Gastrocnemius medialis (tissue), 4 donors: ENCODE measurements around the gene TRIM24. TPM values are rescaled to one million over a fixed set of nuclear protein-coding genes. Genes with fewer than 3 reads are reported as not detected.
"Not testable (repeated sequence)": the region's sequence is repeated elsewhere in the genome, so short reads cannot be mapped to it uniquely, and the experiment has no call there.

ENCODE experiments used
- ATAC-seq, 2 donors: fragments of 150-250 bp; one replicate each; pipeline ENCODE4 v1.9.1; 2016
- DNase-seq, 2 donors: peaks; one replicate each; pipeline ENCODE4 v3.0.0-alpha.2; 2019
- H3K27ac ChIP-seq, 4 donors: fragments of 200-600 bp; sonication (generic); 1 replicate in 1 of 4; 2 replicates in 3 of 4; pipeline ENCODE4 v1.5.1; 2016 to 2018; ENCODE audit warnings: mild to moderate bottlenecking in 2 of 4, moderate library complexity in 1 of 4
- H3K27me3 ChIP-seq, 3 donors: fragments of 200-600 bp; sonication (generic) in 2 of 3; 1 replicate in 1 of 3; 2 replicates in 2 of 3; pipeline versions ENCODE4 v1.5.1 to v1.6.0; 2016 to 2019; ENCODE audit warnings: mild to moderate bottlenecking in 1 of 3, moderate library complexity in 1 of 3
- H3K36me3 ChIP-seq, 2 donors: fragments of 200-600 bp; sonication (generic) in 1 of 2; one replicate each; pipeline ENCODE4 v1.5.1; 2017 to 2018
- H3K4me1 ChIP-seq, 2 donors: fragments of 200-600 bp; sonication (generic) in 1 of 2; one replicate each; pipeline ENCODE4 v1.5.1; 2016 to 2017; ENCODE audit warnings: mild to moderate bottlenecking in 2 of 2
- H3K4me3 ChIP-seq, 4 donors: fragments of 200-600 bp; sonication (generic) in 3 of 4; 1 replicate in 1 of 4; 2 replicates in 3 of 4; pipeline ENCODE4 v1.5.1; 2016 to 2019; ENCODE audit warnings: mild to moderate bottlenecking in 2 of 4
- H3K9me3 ChIP-seq, 3 donors: fragments of 200-600 bp; sonication (generic) in 2 of 3; 1 replicate in 1 of 3; 2 replicates in 2 of 3; pipeline ENCODE4 v1.5.1; 2016 to 2019
- CTCF ChIP-seq, 5 experiments: fragments of 450-650 bp in 3 of 5; fragments of 200-600 bp in 2 of 5; sonication (generic) in 2 of 5; IDR thresholded peaks in 4 of 5; conservative IDR thresholded peaks in 1 of 5; 1 replicate in 4 of 5; 2 replicates in 1 of 5; pipeline ENCODE4 v1.5.1; 2016 to 2019; ENCODE audit warnings: antibody characterized with exemption in 5 of 5, mild to moderate bottlenecking in 3 of 5, moderate library complexity in 3 of 5
- POLR2A ChIP-seq, 2 donors: fragments of 450-650 bp; IDR thresholded peaks; one replicate each; pipeline ENCODE4 v1.6.1; 2017; ENCODE audit warnings: antibody characterized with exemption in 2 of 2, mild to moderate bottlenecking in 2 of 2, moderate library complexity in 2 of 2
- in situ Hi-C, 4 donors: fragments of 200-750 bp; cut with MboI; loops; one replicate each; pipeline versions ENCODE4 v1.15.0 to v1.8.0; 2017; ENCODE audit warnings: low sequenced_read_pairs in 4 of 4
- intact Hi-C: fragments of 100-400 bp; cut with DNase I; formaldehyde crosslinking; loops from one replicate; pipeline ENCODE4 v1.15.1; 2023; ENCODE audit warnings: low total_unique reads
- total RNA-seq, 4 donors: library from RNA; depleted of rRNA; stranded (reverse); fragments of >200 nt; gene quantifications; one replicate each; pipeline versions ENCODE4 v1.1.0 to v1.2.3, GENCODE V29; 2016

The TRIM24 gene
- total RNA-seq, 4 donors from 2014 or later = 17.1 to 26.5 (median 20.0) TPM

GRCh38 chr7:138524259-138524658 lies 64.2 kb downstream of the TRIM24 start:
- no peak for DNase-seq
- intact Hi-C loops (no loop called here), in situ Hi-C loops (no loop called here)
- H3K4me1 ChIP-seq = no peaks in the 10 kb centered on the region
- peaks cover 0 to 34% of the 10 kb centered on the region in 2 donors for H3K36me3 ChIP-seq
- TF ChIP-seq CTCF (IDR thresholded peaks at IDR 0.05 in 4 of 5, conservative IDR thresholded peaks at IDR 0.05 in 1 of 5) (no peak), POLR2A (IDR thresholded peaks at IDR 0.05) (no peak)
- H3K9me3 ChIP-seq = peaks cover 0 to 10% (median 3%) of the 10 kb centered on the region in 3 donors
- no peaks in the 10 kb centered on the region for H3K27me3 ChIP-seq
- no peak for ATAC-seq
- H3K4me3 ChIP-seq = no peak overlapping the region
- H3K27ac ChIP-seq = no peak overlapping the region

- peaks cover 0 to 19% of the 10 kb centered on the region in 2 donors for H3K36me3 ChIP-seq
Observed at GRCh38 chr7:138525757-138526156, 65.7 kb downstream of the TRIM24 start.

GRCh38 chr7:138527746-138528223 lies 67.7 kb downstream of the TRIM24 start:
- DNase-seq (no peak), ATAC-seq (no peak)
- H3K27me3 ChIP-seq = no peaks in the 10 kb centered on the region
- no peaks in the 10 kb centered on the region for H3K4me1 ChIP-seq
- TF ChIP-seq POLR2A (IDR thresholded peaks at IDR 0.05) (no peak), CTCF (IDR thresholded peaks at IDR 0.05 in 4 of 5, conservative IDR thresholded peaks at IDR 0.05 in 1 of 5) (no peak)
- in situ Hi-C loops (no loop called here), intact Hi-C loops (no loop called here)
- H3K9me3 ChIP-seq = peaks cover 0 to 10% (median 3%) of the 10 kb centered on the region in 3 donors
- H3K36me3 ChIP-seq = peaks cover 0 to 16% of the 10 kb centered on the region in 2 donors
- H3K4me3 ChIP-seq = no peak overlapping the region
- no peak overlapping the region for H3K27ac ChIP-seq

More at GRCh38 chr7:138525757-138526156, 65.7 kb downstream of the TRIM24 start:
- no peak for ATAC-seq
- intact Hi-C loops (no loop called here), in situ Hi-C loops (no loop called here)
- H3K9me3 ChIP-seq = peaks cover 0 to 10% (median 3%) of the 10 kb centered on the region in 3 donors
- no peaks in the 10 kb centered on the region for H3K27me3 ChIP-seq
- H3K27ac ChIP-seq = no peak overlapping the region
- DNase-seq = no peak
- H3K4me3 ChIP-seq = no peak overlapping the region
- no peaks in the 10 kb centered on the region for H3K4me1 ChIP-seq
- TF ChIP-seq CTCF (IDR thresholded peaks at IDR 0.05 in 4 of 5, conservative IDR thresholded peaks at IDR 0.05 in 1 of 5) (no peak), POLR2A (IDR thresholded peaks at IDR 0.05) (no peak)

- H3K9me3 ChIP-seq, in situ Hi-C loops, H3K27ac ChIP-seq, H3K27me3 ChIP-seq, H3K4me3 ChIP-seq, H3K4me1 ChIP-seq, DNase-seq, intact Hi-C loops, ATAC-seq: not testable (repeated sequence)
- peaks cover 0 to 15% of the 10 kb centered on the region in 2 donors for H3K36me3 ChIP-seq
Observed at GRCh38 chr7:138536833-138537232, 76.8 kb downstream of the TRIM24 start.

GRCh38 chr7:138538518-138538917 lies 78.5 kb downstream of the TRIM24 start:
- Histone ChIP-seq H3K36me3 (peaks cover 0 to 21% of the 10 kb centered on the region in 2 donors), H3K9me3 (no peaks in the 10 kb centered on the region), H3K27ac (no peak overlapping the region), H3K27me3 (no peaks in the 10 kb centered on the region), H3K4me3 (no peak overlapping the region), H3K4me1 (no peaks in the 10 kb centered on the region)
- in situ Hi-C loops = no loop called here
- ATAC-seq (no peak), DNase-seq (no peak)
- intact Hi-C loops = no loop called here
- TF ChIP-seq POLR2A (IDR thresholded peaks at IDR 0.05) = no peak
- TF ChIP-seq CTCF (IDR thresholded peaks at IDR 0.05 in 4 of 5, conservative IDR thresholded peaks at IDR 0.05 in 1 of 5) = no peak
